ENCODE measurements around the gene HSD17B12. TPM values are rescaled to one million over a fixed set of nuclear protein-coding genes. Genes with fewer than 3 reads are reported as not detected.

Gene HSD17B12
- total RNA-seq, 4 donors from 2014 or later: 37.5 to 47.5 (median 42.2) TPM

DNA sequence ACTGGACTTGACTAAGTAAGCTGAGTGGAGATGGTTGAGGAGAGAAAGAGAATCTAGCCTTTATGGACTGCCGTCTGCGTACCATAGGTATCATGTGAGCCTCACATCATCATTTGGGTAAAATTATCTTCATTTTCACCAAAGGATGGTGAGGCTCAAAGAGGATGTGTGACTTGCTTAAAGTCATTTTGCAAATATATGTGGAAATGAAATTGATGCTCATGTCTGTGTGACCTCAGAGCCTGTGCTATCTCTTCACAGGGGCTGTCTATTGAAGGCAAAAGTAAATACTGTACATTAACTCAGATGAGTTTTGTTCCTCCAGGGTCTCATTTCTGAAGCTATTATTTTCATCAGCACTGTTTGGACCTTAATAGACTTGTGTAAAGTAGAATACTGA lies 116.8 kb downstream of the HSD17B12 start:
- Histone ChIP-seq H3K27me3 (no peaks in the 10 kb centered on the region), H3K4me3 (no peak overlapping the region), H3K36me3 (peaks cover 0 to 14% of the 10 kb centered on the region in 2 donors), H3K27ac (no peak overlapping the region), H3K9me3 (no peaks in the 10 kb centered on the region), H3K4me1 (no peaks in the 10 kb centered on the region)
- 90 to 95% methylated on average over 2 of the region's 2 CpGs for WGBS, 2 donors (ENCODE audit: low coverage in 1 of 2)
- TF ChIP-seq EP300 (IDR thresholded peaks at IDR 0.05): no peak
- TF ChIP-seq POLR2AphosphoS5 (IDR thresholded peaks at IDR 0.05): no peak
- TF ChIP-seq POLR2A (IDR thresholded peaks at IDR 0.05): no peak
- TF ChIP-seq, protein P1, sequence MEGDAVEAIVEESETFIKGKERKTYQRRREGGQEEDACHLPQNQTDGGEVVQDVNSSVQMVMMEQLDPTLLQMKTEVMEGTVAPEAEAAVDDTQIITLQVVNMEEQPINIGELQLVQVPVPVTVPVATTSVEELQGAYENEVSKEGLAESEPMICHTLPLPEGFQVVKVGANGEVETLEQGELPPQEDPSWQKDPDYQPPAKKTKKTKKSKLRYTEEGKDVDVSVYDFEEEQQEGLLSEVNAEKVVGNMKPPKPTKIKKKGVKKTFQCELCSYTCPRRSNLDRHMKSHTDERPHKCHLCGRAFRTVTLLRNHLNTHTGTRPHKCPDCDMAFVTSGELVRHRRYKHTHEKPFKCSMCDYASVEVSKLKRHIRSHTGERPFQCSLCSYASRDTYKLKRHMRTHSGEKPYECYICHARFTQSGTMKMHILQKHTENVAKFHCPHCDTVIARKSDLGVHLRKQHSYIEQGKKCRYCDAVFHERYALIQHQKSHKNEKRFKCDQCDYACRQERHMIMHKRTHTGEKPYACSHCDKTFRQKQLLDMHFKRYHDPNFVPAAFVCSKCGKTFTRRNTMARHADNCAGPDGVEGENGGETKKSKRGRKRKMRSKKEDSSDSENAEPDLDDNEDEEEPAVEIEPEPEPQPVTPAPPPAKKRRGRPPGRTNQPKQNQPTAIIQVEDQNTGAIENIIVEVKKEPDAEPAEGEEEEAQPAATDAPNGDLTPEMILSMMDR (IDR thresholded peaks at IDR 0.05): no peak
- ATAC-seq: no peak

DNA sequence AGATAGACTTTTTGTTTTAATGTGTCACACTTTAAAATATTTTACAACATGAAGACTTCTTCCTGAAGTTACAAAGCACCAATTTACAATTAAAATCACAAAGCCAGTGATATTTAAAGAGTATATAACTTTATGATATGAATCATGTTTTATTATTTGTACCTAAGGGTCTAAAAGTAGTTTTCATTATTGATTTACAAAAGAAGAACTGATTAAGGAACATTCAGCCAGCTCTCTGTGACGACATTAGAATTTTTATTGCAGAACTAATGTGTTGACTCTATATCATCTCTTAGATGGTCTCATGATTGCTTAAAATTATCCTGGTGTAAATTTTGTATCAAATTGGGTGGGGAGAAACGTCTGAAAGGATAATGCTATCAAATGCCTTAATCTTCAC lies 117.3 kb downstream of the HSD17B12 start:
- Histone ChIP-seq H3K36me3 (peaks cover 0 to 14% of the 10 kb centered on the region in 2 donors), H3K4me3 (no peak overlapping the region), H3K4me1 (no peaks in the 10 kb centered on the region), H3K27me3 (no peaks in the 10 kb centered on the region), H3K9me3 (no peaks in the 10 kb centered on the region), H3K27ac (no peak overlapping the region)
- WGBS, 2 donors (ENCODE audit: low coverage in 1 of 2): 81 to 95% methylated on average over 2 of the region's 2 CpGs
- TF ChIP-seq, protein P1 (IDR thresholded peaks at IDR 0.05): no peak
- TF ChIP-seq EP300 (IDR thresholded peaks at IDR 0.05): no peak
- TF ChIP-seq POLR2AphosphoS5 (IDR thresholded peaks at IDR 0.05): no peak
- TF ChIP-seq POLR2A (IDR thresholded peaks at IDR 0.05): no peak
- ATAC-seq: no peak

DNA sequence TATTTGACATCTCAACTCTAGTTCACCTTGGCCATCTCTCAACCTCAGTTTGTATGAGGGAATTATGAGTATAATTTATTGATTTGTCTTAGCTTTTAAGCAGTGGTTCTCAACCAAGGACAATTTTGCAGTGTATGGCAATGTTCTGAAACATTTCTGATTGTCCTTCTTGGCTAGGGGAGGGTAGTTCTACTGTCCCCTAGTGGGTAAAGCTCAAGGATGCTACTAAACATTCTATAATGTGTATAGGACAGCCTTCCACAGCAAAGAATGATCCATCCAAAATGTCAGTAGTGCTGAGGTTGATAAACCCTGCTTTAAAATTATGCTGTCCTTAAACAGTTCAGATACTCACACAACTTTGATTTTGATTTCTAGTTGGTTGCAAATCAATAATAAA lies 122.0 kb downstream of the HSD17B12 start:
- no peak for TF ChIP-seq POLR2AphosphoS5 (IDR thresholded peaks at IDR 0.05)
- TF ChIP-seq, protein P1 (IDR thresholded peaks at IDR 0.05): no peak
- no peak for TF ChIP-seq POLR2A (IDR thresholded peaks at IDR 0.05)
- no peak for TF ChIP-seq EP300 (IDR thresholded peaks at IDR 0.05)
- Histone ChIP-seq H3K4me3 (no peak overlapping the region), H3K4me1 (no peaks in the 10 kb centered on the region), H3K27ac (no peak overlapping the region), H3K27me3 (no peaks in the 10 kb centered on the region), H3K9me3 (no peaks in the 10 kb centered on the region), H3K36me3 (peaks cover 0 to 22% of the 10 kb centered on the region in 2 donors)
- ATAC-seq: no peak

DNA sequence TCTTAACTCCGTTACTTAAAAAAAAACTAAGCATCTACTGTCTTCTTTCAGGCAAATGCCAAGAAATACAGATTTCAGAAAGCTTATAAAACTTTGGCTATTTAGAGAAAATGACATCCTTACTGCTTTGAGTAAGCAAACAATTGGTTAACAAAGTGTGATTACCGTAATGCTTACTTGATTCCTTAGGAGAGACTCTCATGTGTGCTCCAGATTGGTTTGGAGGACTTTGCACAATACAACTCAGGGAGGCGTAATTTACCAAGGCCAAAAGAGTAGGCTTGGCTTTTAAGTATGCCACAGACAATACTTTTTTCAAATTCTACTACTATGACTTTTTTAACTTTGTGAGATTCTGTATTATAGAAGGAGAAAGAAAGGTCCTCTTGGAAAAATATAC lies 123.2 kb downstream of the HSD17B12 start:
- no peak overlapping the region for H3K27ac ChIP-seq
- WGBS, 2 donors (ENCODE audit: low coverage in 1 of 2): 64 to 69% methylated on average over 3 of the region's 3 CpGs
- TF ChIP-seq POLR2AphosphoS5 (IDR thresholded peaks at IDR 0.05) (no peak), EP300 (IDR thresholded peaks at IDR 0.05) (no peak), POLR2A (IDR thresholded peaks at IDR 0.05) (no peak)
- TF ChIP-seq, protein P1 (IDR thresholded peaks at IDR 0.05): no peak
- no peak for ATAC-seq
- H3K27me3 ChIP-seq: no peaks in the 10 kb centered on the region
- H3K9me3 ChIP-seq: no peaks in the 10 kb centered on the region
- peaks cover 0 to 14% of the 10 kb centered on the region in 2 donors for H3K36me3 ChIP-seq
- H3K4me1 ChIP-seq: no peaks in the 10 kb centered on the region
- H3K4me3 ChIP-seq: no peak overlapping the region

DNA sequence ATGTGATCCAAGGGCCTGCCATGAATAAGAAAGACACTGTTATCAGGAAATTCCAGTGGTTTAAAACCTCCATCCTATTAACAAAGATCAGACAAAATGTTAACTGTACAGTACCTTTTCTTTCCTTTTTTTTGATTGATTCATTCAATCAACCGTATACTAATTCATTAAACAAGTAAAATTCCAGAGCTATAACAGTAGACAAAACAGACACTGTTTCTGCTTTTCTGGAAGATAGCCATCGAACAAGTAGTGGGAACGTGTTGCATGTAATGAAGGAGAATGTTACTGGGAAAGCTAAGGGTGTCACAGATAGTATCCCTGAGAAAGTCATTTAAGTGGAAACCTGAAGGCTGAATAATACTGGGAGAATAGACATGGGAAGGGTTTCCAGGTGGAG lies 126.4 kb downstream of the HSD17B12 start:
- H3K4me1 ChIP-seq: no peaks in the 10 kb centered on the region
- H3K36me3 ChIP-seq: peaks cover 0 to 7% of the 10 kb centered on the region in 2 donors
- no peaks in the 10 kb centered on the region for H3K27me3 ChIP-seq
- 56 to 80% methylated on average over 3 of the region's 3 CpGs for WGBS, 2 donors (ENCODE audit: low coverage in 1 of 2)
- no peaks in the 10 kb centered on the region for H3K9me3 ChIP-seq
- TF ChIP-seq POLR2AphosphoS5 (IDR thresholded peaks at IDR 0.05): no peak
- no peak for TF ChIP-seq EP300 (IDR thresholded peaks at IDR 0.05)
- no peak for TF ChIP-seq POLR2A (IDR thresholded peaks at IDR 0.05)
- TF ChIP-seq, protein P1 (IDR thresholded peaks at IDR 0.05): no peak
- no peak overlapping the region for H3K27ac ChIP-seq
- no peak overlapping the region for H3K4me3 ChIP-seq
- ATAC-seq: no peak

Measured in gastroesophageal sphincter (tissue), 4 donors.